Measurements from ENCODE around the gene NCBP2L. TPM values are rescaled to one million over a fixed set of nuclear protein-coding genes. Genes with fewer than 3 reads are reported as not detected.
A peak's percentile ranks its signal among the peaks of the same experiment; 100 is the strongest.

Gene NCBP2L
- total RNA-seq, 1 experiment from 2014 or later = not detected

DNA sequence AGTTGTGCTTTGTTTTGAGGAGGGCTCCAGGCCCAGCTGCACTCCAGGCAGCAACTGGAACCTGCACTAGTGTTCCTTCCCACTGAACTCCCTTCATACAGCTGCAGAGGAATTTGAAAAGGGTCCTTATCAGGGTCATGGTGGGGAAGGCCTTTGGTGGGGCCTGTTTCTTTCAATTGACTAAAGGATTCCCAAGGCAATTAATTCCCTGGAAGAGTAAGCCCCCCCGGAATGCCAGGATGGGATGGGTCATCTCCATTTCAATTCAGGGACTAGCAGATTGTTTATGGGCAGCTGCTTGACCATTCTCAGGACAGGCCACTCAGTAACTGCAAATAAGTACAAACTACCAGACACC, 47.3 kb upstream of the NCBP2L start:
- TF ChIP-seq, protein P1, sequence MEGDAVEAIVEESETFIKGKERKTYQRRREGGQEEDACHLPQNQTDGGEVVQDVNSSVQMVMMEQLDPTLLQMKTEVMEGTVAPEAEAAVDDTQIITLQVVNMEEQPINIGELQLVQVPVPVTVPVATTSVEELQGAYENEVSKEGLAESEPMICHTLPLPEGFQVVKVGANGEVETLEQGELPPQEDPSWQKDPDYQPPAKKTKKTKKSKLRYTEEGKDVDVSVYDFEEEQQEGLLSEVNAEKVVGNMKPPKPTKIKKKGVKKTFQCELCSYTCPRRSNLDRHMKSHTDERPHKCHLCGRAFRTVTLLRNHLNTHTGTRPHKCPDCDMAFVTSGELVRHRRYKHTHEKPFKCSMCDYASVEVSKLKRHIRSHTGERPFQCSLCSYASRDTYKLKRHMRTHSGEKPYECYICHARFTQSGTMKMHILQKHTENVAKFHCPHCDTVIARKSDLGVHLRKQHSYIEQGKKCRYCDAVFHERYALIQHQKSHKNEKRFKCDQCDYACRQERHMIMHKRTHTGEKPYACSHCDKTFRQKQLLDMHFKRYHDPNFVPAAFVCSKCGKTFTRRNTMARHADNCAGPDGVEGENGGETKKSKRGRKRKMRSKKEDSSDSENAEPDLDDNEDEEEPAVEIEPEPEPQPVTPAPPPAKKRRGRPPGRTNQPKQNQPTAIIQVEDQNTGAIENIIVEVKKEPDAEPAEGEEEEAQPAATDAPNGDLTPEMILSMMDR (IDR thresholded peaks at IDR 0.05; ENCODE audit: unreplicated experiment) = no peak
- no peak overlapping the region for H3K4me3 Mint-ChIP-seq (ENCODE audit: unreplicated experiment)
- ChIA-PET POLR2A (interaction anchor here (0.7 to 7.3 kb wide), 5 partner anchors 11 to 47 kb away, joined by 3 to 119 read pairs (median 5); partner anchors contain the start of genes NCBP2L and TSC22D3), CTCF (interaction anchor here (2.0 to 4.7 kb wide), 2 partner anchors 10 to 45 kb away, joined by 5 to 17 read pairs; partner anchors contain the start of gene TSC22D3)
- BruUV-seq (replicated peaks) = no TSS peak
- no peak for DNase-seq (ENCODE audit: unreplicated experiment)
- no peaks in the 10 kb centered on the region for H3K36me3 Mint-ChIP-seq (ENCODE audit: insufficient read depth, unreplicated experiment)
- intact Hi-C loops (cut with micrococcal nuclease) = loop anchor here (5.0 kb wide), 1 partner anchor 58 kb away; no protein-coding TSS in a partner anchor
- H3K27me3 Mint-ChIP-seq (ENCODE audit: insufficient read depth, unreplicated experiment) = peaks cover 48% of the 10 kb centered on the region
- no peak overlapping the region for H3K27ac Mint-ChIP-seq (ENCODE audit: low read depth, unreplicated experiment)
- no peaks in the 10 kb centered on the region for H3K9me3 Mint-ChIP-seq (ENCODE audit: unreplicated experiment)
- peaks cover 15% of the 10 kb centered on the region for H3K4me1 Mint-ChIP-seq (ENCODE audit: insufficient read depth, unreplicated experiment)

DNA sequence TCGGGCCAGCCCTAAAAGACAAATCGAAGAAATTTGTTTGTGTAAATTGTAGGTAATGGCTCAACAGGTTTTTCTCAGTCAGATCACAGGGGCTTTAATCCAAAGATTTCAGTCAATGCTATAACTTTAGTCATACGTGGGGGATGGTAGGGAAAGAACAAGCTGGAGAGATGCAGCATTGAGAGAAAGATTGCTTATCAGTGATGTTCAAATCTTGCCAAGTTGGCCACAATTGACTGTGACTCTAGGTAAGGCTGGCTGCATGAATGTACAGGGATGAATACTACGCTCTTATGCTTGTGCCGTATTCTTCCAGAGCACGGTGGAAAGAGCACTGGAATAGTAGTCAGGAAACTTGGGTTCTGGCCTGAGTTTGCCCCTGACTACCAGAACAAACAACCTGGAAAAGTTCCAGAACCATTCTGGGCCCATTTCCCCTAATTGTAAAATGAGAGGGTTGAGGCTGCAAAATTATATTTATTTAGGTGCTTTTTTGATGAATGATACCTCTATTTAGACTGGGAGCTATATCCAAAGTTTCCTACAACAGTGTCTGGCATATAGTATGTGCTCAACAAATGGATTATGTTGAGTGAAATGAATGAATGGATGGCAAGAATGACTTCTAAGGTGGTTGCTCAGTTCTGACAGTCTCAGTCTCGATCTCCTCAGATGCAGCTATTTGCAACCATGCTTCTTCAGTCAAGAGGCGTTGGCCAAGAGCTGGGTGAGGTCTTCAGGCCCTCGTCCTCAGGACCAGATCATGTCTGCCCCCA, 46.4 kb upstream of the NCBP2L start:
- no TSS peak for BruUV-seq (replicated peaks)
- Mint-ChIP-seq H3K4me3 (ENCODE audit: unreplicated experiment) (no peak overlapping the region), H3K27ac (ENCODE audit: low read depth, unreplicated experiment) (peak overlapping the region; percentile 35), H3K9me3 (ENCODE audit: unreplicated experiment) (no peaks in the 10 kb centered on the region), H3K27me3 (ENCODE audit: insufficient read depth, unreplicated experiment) (peaks cover 57% of the 10 kb centered on the region), H3K4me1 (ENCODE audit: insufficient read depth, unreplicated experiment) (peaks cover 15% of the 10 kb centered on the region), H3K36me3 (ENCODE audit: insufficient read depth, unreplicated experiment) (no peaks in the 10 kb centered on the region)
- intact Hi-C loops (cut with micrococcal nuclease) = loop anchor here (5.0 kb wide), 1 partner anchor 59 kb away; no protein-coding TSS in a partner anchor
- ChIA-PET CTCF (interaction anchor here (0.6 to 4.7 kb wide), 9 partner anchors 9 to 1120 kb away, joined by 3 to 17 read pairs (median 4); partner anchors contain the start of gene PRPS1), POLR2A (interaction anchor here (0.5 to 7.3 kb wide), 7 partner anchors 10 to 102 kb away, joined by 3 to 119 read pairs (median 5); partner anchors contain the start of gene TSC22D3)
- DNase-seq (ENCODE audit: unreplicated experiment) = no peak
- TF ChIP-seq, protein P1 (IDR thresholded peaks at IDR 0.05; ENCODE audit: unreplicated experiment) = no peak

DNA sequence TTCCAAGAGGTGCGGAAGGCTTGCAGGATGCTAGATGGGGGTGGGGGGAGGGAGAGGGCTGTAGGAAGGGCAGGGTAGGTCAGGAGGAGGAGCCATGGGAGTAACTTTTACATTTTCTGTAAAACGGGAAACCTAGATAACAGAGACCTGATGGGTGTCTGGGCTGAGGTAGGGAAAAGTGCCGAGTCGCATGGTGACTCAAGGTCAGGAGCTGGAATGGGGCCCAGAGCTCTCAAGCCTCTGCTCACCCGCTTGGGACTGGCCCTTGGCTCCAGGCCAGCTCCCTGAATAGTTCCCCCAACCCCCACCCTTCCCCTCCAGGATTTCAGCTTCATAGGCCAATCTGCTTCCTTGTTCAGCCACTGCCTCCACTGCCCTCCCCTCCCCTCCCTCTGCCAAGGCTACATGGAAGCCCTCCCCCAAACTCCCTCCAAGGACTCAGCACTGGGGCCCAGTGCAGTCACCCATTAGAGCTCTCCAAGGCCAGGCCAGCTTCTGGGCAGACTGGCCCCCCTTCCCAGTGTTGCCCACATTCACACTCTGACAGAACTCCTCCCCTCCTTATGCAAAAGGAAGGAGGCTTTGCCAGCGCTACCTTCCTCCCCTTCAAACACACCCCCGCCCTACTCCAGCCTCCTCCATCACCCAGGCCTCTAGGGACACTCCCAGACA, 45.6 kb upstream of the NCBP2L start:
- Mint-ChIP-seq H3K9me3 (ENCODE audit: unreplicated experiment) (no peaks in the 10 kb centered on the region), H3K4me3 (ENCODE audit: unreplicated experiment) (peak overlapping the region; percentile 24), H3K36me3 (ENCODE audit: insufficient read depth, unreplicated experiment) (no peaks in the 10 kb centered on the region), H3K27ac (ENCODE audit: low read depth, unreplicated experiment) (no peak overlapping the region), H3K27me3 (ENCODE audit: insufficient read depth, unreplicated experiment) (peaks cover 65% of the 10 kb centered on the region), H3K4me1 (ENCODE audit: insufficient read depth, unreplicated experiment) (peaks cover 15% of the 10 kb centered on the region)
- peak; percentile 92 for DNase-seq (ENCODE audit: unreplicated experiment)
- TF ChIP-seq, protein P1 (IDR thresholded peaks at IDR 0.05; ENCODE audit: unreplicated experiment) = no peak
- ChIA-PET CTCF (interaction anchor here (0.6 to 4.7 kb wide), 9 partner anchors 8 to 1121 kb away, joined by 3 to 17 read pairs (median 4); partner anchors contain the start of gene PRPS1), POLR2A (interaction anchor here (0.9 to 7.3 kb wide), 8 partner anchors 9 to 103 kb away, joined by 3 to 119 read pairs (median 6); partner anchors contain the start of gene TSC22D3)
- intact Hi-C loops (cut with micrococcal nuclease) = loop anchor here (1.0 to 5.0 kb wide), 2 partner anchors 43 to 60 kb away; partner anchors contain the start of gene TSC22D3
- BruUV-seq (replicated peaks) = no TSS peak

Measured in MCF 10A (cell line).